Keratinocyte (primary cell): ENCODE data around the gene LRRN4. TPM values are rescaled to one million over a fixed set of nuclear protein-coding genes. Genes with fewer than 3 reads are reported as not detected.

Experiments
- DNase-seq: peaks from one replicate; pipeline ENCODE4 v3.0.0-alpha.2; 2011; ENCODE audit warnings: low read depth, missing footprints, low spot score
- FAIRE-seq: peaks from 2 replicates; lab custom pipeline; 2011; peaks lifted over from hg19 to GRCh38; lab: Jason Lieb, UNC
- H2AFZ ChIP-seq: 2 replicates; pipeline ENCODE4 v1.6.0; 2012; ENCODE audit warnings: low read length, control low read depth, inconsistent platforms; ENCODE audit not compliant: control insufficient read depth
- H3K27ac ChIP-seq: 2 replicates; pipeline ENCODE4 v1.5.1; 2011; ENCODE audit warnings: low read length; ENCODE audit not compliant: control insufficient read depth, insufficient read depth
- H3K27me3 ChIP-seq: 3 replicates; pipeline ENCODE4 v1.6.0; 2011; ENCODE audit warnings: low read length; ENCODE audit not compliant: control insufficient read depth, insufficient read depth; ENCODE audit errors: extremely low read depth
- H3K36me3 ChIP-seq, 2 experiments: 2 replicates in 1 of 2; 3 replicates in 1 of 2; pipeline ENCODE4 v1.5.1; 2011; ENCODE audit warnings: low read length in 2 of 2, mild to moderate bottlenecking in 1 of 2; ENCODE audit not compliant: control insufficient read depth in 2 of 2, insufficient read depth in 2 of 2; ENCODE audit errors: extremely low read depth in 1 of 2
- H3K4me1 ChIP-seq: 3 replicates; pipeline ENCODE4 v1.5.1; 2011; ENCODE audit warnings: low read length; ENCODE audit not compliant: control insufficient read depth, insufficient read depth; ENCODE audit errors: extremely low read depth
- H3K4me2 ChIP-seq: 3 replicates; pipeline ENCODE4 v1.6.0; 2011; ENCODE audit warnings: low read depth, low read length; ENCODE audit not compliant: control insufficient read depth, insufficient read depth; ENCODE audit errors: extremely low read depth
- H3K4me3 ChIP-seq, 3 experiments: fragments of 200-600 bp in 1 of 3; sonication (generic) in 1 of 3; 2 replicates in 2 of 3; 3 replicates in 1 of 3; pipeline ENCODE4 v1.5.1; 2011 to 2016; ENCODE audit warnings: low read length in 3 of 3, mild to moderate bottlenecking in 3 of 3, control low read depth in 2 of 3, inconsistent platforms in 1 of 3, low read depth in 1 of 3, mixed read lengths in 1 of 3, mixed run types in 1 of 3, moderate library complexity in 1 of 3; ENCODE audit not compliant: control insufficient read depth in 2 of 3, insufficient read depth in 2 of 3; ENCODE audit errors: extremely low read depth in 1 of 3
- H3K79me2 ChIP-seq: 2 replicates; pipeline ENCODE4 v1.6.0; 2012; ENCODE audit warnings: low read length; ENCODE audit not compliant: control insufficient read depth, insufficient read depth
- H3K9ac ChIP-seq: 3 replicates; pipeline ENCODE4 v1.6.0; 2011; ENCODE audit warnings: low read length; ENCODE audit not compliant: control insufficient read depth, insufficient read depth; ENCODE audit errors: extremely low read depth
- H3K9me1 ChIP-seq: 3 replicates; pipeline ENCODE4 v1.6.0; 2011; ENCODE audit warnings: low read length; ENCODE audit not compliant: control insufficient read depth, insufficient read depth; ENCODE audit errors: extremely low read depth
- H3K9me3 ChIP-seq: 2 replicates; pipeline ENCODE4 v1.5.1; 2012; ENCODE audit warnings: low read depth, low read length; ENCODE audit not compliant: control insufficient read depth
- H4K20me1 ChIP-seq: 3 replicates; pipeline ENCODE4 v1.6.0; 2011; ENCODE audit warnings: low read length; ENCODE audit not compliant: control insufficient read depth, insufficient read depth; ENCODE audit errors: extremely low read depth
- CTCF ChIP-seq, 3 experiments: IDR thresholded peaks in 1 of 3; conservative IDR thresholded peaks in 1 of 3; optimal IDR thresholded peaks in 1 of 3; 2 replicates in 2 of 3; 3 replicates in 1 of 3; pipeline versions ENCODE3 to v1.5.1; 2011; ENCODE audit warnings: low read length in 3 of 3, mild to moderate bottlenecking in 3 of 3, moderate library complexity in 2 of 3, control low read depth in 1 of 3, inconsistent platforms in 1 of 3; ENCODE audit not compliant: insufficient read depth in 2 of 3; ENCODE audit errors: extremely low read depth in 1 of 3
- EZH2 ChIP-seq: IDR thresholded peaks from one replicate; pipeline ENCODE4 v1.6.1; 2012; ENCODE audit warnings: inconsistent platforms, mild to moderate bottlenecking, low read length, moderate library complexity
- dilution Hi-C: fragments of 300-500 bp; cut with MboI; formaldehyde crosslinking; loops from one replicate; pipeline ENCODE4 v1.7.0; 2020; ENCODE audit warnings: low sequenced_read_pairs; ENCODE audit not compliant: extremely low pct_ligation_motif_present
- polyA plus RNA-seq, 5 experiments: library from polyadenylated mRNA; depleted of rRNA in 3 of 5; stranded (reverse) in 3 of 5; stranded (forward) in 1 of 5; unstranded in 1 of 5; fragments of >200 nt; gene quantifications; 1 replicate in 1 of 5; 2 replicates in 3 of 5; 3 replicates in 1 of 5; pipeline versions ENCODE4 v1.2.1 to v1.2.3, GENCODE V29; 2011 to 2012; ENCODE audit warnings: missing spikeins in 2 of 5, low read depth in 1 of 5, low replicate concordance in 1 of 5

The LRRN4 gene
- polyA plus RNA-seq, 1 donor (not counting 4 experiments of a cell fraction or from before 2014, with no cell fraction given) = 0.14 TPM

GRCh38 chr20:6094565-6094964 is 40.7 kb upstream of the LRRN4 start:
- Histone ChIP-seq H3K27ac (no peak overlapping the region), H3K36me3 (peaks cover 23 to 36% of the 10 kb centered on the region in 2 experiments), H3K4me3 (no peak overlapping the region), H3K79me2 (no peaks in the 10 kb centered on the region), H3K27me3 (no peaks in the 10 kb centered on the region), H3K4me2 (no peak overlapping the region), H3K9me1 (no peaks in the 10 kb centered on the region), H3K9me3 (no peaks in the 10 kb centered on the region), H3K4me1 (no peaks in the 10 kb centered on the region), H2AFZ (no peak overlapping the region), H3K9ac (no peak overlapping the region), H4K20me1 (no peaks in the 10 kb centered on the region)
- FAIRE-seq (no peak), DNase-seq (no peak)
- dilution Hi-C loops = no loop called here
- TF ChIP-seq CTCF (optimal IDR thresholded peaks at IDR 0.05 in 1 of 3, IDR thresholded peaks at IDR 0.05 in 1 of 3, conservative IDR thresholded peaks at IDR 0.05 in 1 of 3; ENCODE audit: extremely low read depth in 1 of 3, insufficient read depth in 2 of 3, low read length in 3 of 3) = no peak
- TF ChIP-seq EZH2 = no peak

- TF ChIP-seq EZH2 = no peak
- TF ChIP-seq CTCF (optimal IDR thresholded peaks at IDR 0.05 in 1 of 3, IDR thresholded peaks at IDR 0.05 in 1 of 3, conservative IDR thresholded peaks at IDR 0.05 in 1 of 3; ENCODE audit: extremely low read depth in 1 of 3, insufficient read depth in 2 of 3, low read length in 3 of 3) = no peak
- no peaks in the 10 kb centered on the region for H3K27me3 ChIP-seq
- DNase-seq = no peak
- H3K4me3 ChIP-seq = no peak overlapping the region
- no peak overlapping the region for H2AFZ ChIP-seq
- no peaks in the 10 kb centered on the region for H3K79me2 ChIP-seq
- H3K9me3 ChIP-seq = no peaks in the 10 kb centered on the region
- FAIRE-seq = no peak
- no peaks in the 10 kb centered on the region for H3K4me1 ChIP-seq
- H3K27ac ChIP-seq = no peak overlapping the region
- dilution Hi-C loops = no loop called here
- H3K9me1 ChIP-seq = no peaks in the 10 kb centered on the region
- H3K36me3 ChIP-seq = peaks cover 26 to 41% of the 10 kb centered on the region in 2 experiments
- H3K9ac ChIP-seq = no peak overlapping the region
- no peak overlapping the region for H3K4me2 ChIP-seq
- no peaks in the 10 kb centered on the region for H4K20me1 ChIP-seq
These were observed 40.2 kb upstream of the LRRN4 start for GRCh38 chr20:6094063-6094462.
